Measurements from ENCODE around the gene PEX5L. TPM values are rescaled to one million over a fixed set of nuclear protein-coding genes. Genes with fewer than 3 reads are reported as not detected.

The PEX5L gene
- total RNA-seq, 2 donors from 2014 or later = not detected

DNA sequence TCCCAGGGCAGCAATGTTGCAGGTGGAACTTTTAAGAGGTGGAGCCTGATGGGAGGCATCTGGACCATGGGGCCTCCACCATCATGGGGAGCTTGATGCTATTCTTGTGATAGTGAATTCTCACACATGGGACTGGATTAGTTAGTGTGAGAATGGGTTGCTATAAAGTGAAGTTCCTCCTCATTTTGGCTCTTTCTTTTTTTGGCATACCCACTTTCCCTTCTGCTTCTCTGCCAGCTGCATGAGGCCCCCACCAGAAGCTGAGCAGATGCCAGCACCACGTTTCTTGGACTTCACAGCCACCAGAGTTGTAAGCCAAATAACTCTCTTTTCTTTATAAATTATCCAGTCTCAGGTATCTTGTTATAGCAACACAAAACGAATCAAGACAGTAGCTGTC lies 101.0 kb downstream of the PEX5L start:
- Histone ChIP-seq H3K27ac (no peak overlapping the region), H3K4me3 (no peak overlapping the region), H3K36me3 (no peaks in the 10 kb centered on the region), H3K4me1 (ENCODE audit: control insufficient read depth in 1 of 2, low read depth in 2 of 2) (no peaks in the 10 kb centered on the region), H3K27me3 (replicated peaks; ENCODE audit: insufficient read depth) (no peaks in the 10 kb centered on the region), H3K9me3 (no peaks in the 10 kb centered on the region)
- DNase-seq (ENCODE audit: low spot score) = no peak
- TF ChIP-seq, protein P1, sequence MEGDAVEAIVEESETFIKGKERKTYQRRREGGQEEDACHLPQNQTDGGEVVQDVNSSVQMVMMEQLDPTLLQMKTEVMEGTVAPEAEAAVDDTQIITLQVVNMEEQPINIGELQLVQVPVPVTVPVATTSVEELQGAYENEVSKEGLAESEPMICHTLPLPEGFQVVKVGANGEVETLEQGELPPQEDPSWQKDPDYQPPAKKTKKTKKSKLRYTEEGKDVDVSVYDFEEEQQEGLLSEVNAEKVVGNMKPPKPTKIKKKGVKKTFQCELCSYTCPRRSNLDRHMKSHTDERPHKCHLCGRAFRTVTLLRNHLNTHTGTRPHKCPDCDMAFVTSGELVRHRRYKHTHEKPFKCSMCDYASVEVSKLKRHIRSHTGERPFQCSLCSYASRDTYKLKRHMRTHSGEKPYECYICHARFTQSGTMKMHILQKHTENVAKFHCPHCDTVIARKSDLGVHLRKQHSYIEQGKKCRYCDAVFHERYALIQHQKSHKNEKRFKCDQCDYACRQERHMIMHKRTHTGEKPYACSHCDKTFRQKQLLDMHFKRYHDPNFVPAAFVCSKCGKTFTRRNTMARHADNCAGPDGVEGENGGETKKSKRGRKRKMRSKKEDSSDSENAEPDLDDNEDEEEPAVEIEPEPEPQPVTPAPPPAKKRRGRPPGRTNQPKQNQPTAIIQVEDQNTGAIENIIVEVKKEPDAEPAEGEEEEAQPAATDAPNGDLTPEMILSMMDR (IDR thresholded peaks at IDR 0.05) = no peak
- ATAC-seq (ENCODE audit: insufficient number of reproducible peaks, low FRiP score, low read depth) = no peak

DNA sequence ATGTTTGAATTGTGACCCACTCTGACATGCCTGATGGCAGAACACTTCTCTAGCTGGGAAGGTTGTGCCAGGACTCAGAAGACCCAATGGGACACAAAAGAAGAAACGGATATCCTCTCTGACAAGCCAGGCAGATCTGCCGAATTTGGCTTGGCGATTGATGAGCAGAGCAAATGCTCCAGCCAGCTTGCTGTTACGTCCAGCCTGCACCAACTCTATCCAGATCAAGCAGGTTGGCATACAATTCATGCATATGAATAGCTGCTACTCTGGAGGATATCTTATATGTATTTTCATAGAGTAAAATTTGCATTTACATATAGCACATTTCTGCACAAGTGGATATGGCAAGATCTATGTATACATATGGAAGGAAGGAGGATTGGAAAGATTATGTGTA lies 102.8 kb downstream of the PEX5L start:
- TF ChIP-seq, protein P1 (IDR thresholded peaks at IDR 0.05) = no peak
- H3K27ac ChIP-seq = no peak overlapping the region
- no peak for ATAC-seq (ENCODE audit: insufficient number of reproducible peaks, low FRiP score, low read depth)

DNA sequence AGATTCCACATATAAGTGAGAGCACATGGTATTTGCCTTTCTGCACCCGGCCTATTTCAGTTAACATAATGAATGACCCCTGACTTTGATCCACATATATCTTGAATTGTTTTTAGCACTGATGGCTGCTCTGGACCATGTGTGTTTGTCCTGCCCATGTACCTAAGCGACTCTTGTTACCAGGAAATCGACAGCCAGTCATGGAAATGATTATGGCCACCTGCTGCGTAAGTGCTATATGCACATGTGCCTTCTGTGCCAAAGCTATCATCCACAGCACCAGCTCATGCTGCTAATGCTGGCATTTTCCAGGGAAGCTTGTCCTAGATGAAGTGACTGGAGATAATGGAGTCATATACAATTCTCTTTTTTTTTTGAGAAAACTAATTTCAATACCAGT lies 103.7 kb downstream of the PEX5L start:
- no peak for ATAC-seq (ENCODE audit: insufficient number of reproducible peaks, low FRiP score, low read depth)
- no peak overlapping the region for H3K27ac ChIP-seq
- no peaks in the 10 kb centered on the region for H3K9me3 ChIP-seq
- no peaks in the 10 kb centered on the region for H3K4me1 ChIP-seq (ENCODE audit: control insufficient read depth in 1 of 2, low read depth in 2 of 2)
- no peak overlapping the region for H3K4me3 ChIP-seq
- H3K27me3 ChIP-seq (replicated peaks; ENCODE audit: insufficient read depth) = no peaks in the 10 kb centered on the region
- DNase-seq (ENCODE audit: low spot score) = no peak
- no peaks in the 10 kb centered on the region for H3K36me3 ChIP-seq
- TF ChIP-seq, protein P1 (IDR thresholded peaks at IDR 0.05) = no peak

More for the DNA sequence above, 102.8 kb downstream of the PEX5L start:
- DNase-seq (ENCODE audit: low spot score) = no peak
- no peaks in the 10 kb centered on the region for H3K36me3 ChIP-seq
- no peaks in the 10 kb centered on the region for H3K27me3 ChIP-seq (replicated peaks; ENCODE audit: insufficient read depth)
- no peaks in the 10 kb centered on the region for H3K4me1 ChIP-seq (ENCODE audit: control insufficient read depth in 1 of 2, low read depth in 2 of 2)
- no peaks in the 10 kb centered on the region for H3K9me3 ChIP-seq
- no peak overlapping the region for H3K4me3 ChIP-seq

DNA sequence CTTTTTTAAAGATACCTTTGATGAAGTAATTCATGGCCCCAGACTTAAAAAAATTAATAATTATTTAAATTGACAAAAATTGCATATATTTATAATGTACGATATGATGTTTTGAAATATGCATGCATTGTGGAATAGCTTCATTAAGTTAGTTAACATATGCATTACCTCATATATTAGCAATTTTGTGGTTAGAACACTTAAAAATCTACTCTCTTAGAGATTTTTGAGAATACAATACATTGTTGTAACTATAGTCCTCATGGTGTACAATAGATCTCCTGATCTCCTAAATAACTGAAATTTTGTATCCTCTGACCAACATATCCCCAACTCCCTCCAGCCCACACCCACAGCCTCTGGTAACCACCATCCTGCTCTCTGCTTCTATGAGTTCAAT lies 104.1 kb downstream of the PEX5L start:
- Histone ChIP-seq H3K4me3 (no peak overlapping the region), H3K9me3 (no peaks in the 10 kb centered on the region), H3K27me3 (replicated peaks; ENCODE audit: insufficient read depth) (no peaks in the 10 kb centered on the region), H3K27ac (no peak overlapping the region), H3K36me3 (no peaks in the 10 kb centered on the region), H3K4me1 (ENCODE audit: control insufficient read depth in 1 of 2, low read depth in 2 of 2) (no peaks in the 10 kb centered on the region)
- no peak for DNase-seq (ENCODE audit: low spot score)
- TF ChIP-seq, protein P1 (IDR thresholded peaks at IDR 0.05) = no peak
- no peak for ATAC-seq (ENCODE audit: insufficient number of reproducible peaks, low FRiP score, low read depth)

DNA sequence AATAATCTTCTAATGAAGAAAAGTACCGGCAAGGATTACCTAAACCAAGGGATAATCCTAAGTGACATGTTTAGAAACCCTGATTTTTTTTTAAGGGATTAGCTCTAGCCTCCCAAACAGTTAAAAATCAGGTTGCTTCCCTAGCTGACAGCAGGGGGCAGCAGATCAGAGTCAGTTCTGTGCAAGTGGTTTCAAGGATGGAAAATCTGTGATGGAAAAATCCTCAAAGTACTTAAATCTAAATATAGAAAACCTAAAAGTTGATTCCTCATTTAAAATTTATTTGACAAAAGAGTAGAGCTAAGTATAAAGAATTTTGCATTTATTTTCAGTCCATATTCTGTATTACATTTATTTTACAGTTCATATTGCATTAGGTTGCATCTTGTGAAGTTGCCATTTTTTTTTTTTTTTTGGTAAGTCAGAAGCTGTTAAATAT lies 107.6 kb downstream of the PEX5L start:
- no peak overlapping the region for H3K4me3 ChIP-seq
- no peak overlapping the region for H3K27ac ChIP-seq
- no peaks in the 10 kb centered on the region for H3K36me3 ChIP-seq
- ATAC-seq (ENCODE audit: insufficient number of reproducible peaks, low FRiP score, low read depth) (no peak), DNase-seq (ENCODE audit: low spot score) (no peak)
- no peaks in the 10 kb centered on the region for H3K27me3 ChIP-seq (replicated peaks; ENCODE audit: insufficient read depth)
- TF ChIP-seq, protein P1 (IDR thresholded peaks at IDR 0.05) = peak; percentile 48
- no peaks in the 10 kb centered on the region for H3K9me3 ChIP-seq
- no peaks in the 10 kb centered on the region for H3K4me1 ChIP-seq (ENCODE audit: control insufficient read depth in 1 of 2, low read depth in 2 of 2)

Data from thoracic aorta (tissue), 2 donors.